NCI-H2227 treated with DMSO at 0.1 percent for 48 hours (cell line): ENCODE data around the gene TBX3.
"Not testable (repeated sequence)": the region's sequence is repeated elsewhere in the genome, so short reads cannot be mapped to it uniquely, and the experiment has no call there.

Source experiments
- DNase-seq: peaks from one replicate; lab custom pipeline; 2025; lab: John Stamatoyannopoulos, UW

The TBX3 gene

GRCh38 chr12:114684098-114684869 lies at the start of gene TBX3:
TSS of gene TBX3 (minus strand) at chr12:114684175. CDS start at chr12:114683200, 975 bp downstream.
- peak; percentile 29 for DNase-seq

DNA sequence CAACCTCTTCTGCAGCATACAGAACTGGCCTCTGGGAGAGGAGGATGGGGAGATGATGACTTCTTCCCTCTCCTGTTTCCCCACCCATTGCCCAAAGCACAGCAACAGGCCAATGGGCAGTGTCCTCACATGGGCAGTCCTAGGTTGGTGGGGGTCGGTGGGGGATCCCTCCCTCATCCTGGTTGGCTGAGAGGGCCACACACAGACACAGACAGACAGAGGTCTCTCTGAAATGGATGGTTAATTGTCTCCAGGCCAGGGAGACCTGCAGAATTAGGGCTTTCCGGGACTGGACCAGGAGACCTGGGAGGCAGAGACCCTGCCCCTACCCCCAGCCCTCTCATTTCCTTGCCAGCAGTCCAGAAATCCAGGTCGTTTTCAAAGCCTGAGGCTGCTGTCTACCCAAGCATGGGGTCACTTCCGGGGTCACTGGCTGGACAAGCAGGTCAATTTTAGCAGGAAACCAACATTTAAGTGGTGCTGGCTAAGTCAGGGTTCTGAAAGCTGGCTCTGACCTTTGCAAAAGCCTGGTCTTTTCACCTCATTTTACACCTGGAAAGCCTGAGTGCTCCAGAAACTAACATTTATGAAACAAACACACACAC lies 48.6 kb upstream of the TBX3 start:
- no peak for DNase-seq

DNA sequence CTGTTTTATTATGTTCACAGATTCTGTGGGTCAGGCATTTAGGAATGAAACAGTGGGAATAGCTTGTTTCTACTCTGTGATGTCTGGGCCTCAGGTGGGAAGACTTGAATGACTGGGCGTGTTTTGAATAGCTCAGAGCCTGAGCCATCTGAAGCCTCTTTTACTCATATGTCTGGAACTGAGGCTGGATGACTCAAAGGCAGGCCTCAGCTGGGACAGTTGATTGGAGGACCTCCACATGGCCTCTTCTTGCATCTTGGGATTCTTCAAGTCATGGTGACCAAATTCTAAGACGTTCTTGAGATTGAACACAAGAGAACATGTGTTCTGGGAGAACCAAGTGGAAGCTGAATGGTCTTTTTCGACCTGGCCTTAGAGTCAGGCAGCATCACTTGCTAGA lies 45.8 kb upstream of the TBX3 start:
- DNase-seq = no peak

- DNase-seq = no peak
These were observed 42.2 kb upstream of the TBX3 start for GRCh38 chr12:114726092-114726710.

DNA sequence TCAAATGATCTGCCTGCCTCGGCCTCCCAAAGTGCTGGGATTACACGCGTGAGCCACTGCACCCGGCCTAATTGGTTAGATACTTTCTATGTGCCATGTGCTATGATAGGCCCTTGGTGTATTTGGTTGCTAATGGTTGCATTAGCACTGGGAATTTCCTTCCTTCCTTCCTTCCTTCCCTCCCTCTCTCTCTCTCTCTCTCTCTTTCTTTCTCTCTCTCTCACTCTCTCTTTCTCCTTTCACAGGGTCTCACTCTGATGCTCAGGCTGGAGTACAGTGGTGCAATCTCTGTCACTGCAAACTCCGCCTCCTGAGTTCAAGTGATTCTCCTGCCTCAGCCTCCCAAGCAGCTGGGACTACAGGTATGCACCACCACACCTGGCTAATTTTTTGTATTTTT lies 38.2 kb upstream of the TBX3 start:
- not testable (repeated sequence) for DNase-seq

DNA sequence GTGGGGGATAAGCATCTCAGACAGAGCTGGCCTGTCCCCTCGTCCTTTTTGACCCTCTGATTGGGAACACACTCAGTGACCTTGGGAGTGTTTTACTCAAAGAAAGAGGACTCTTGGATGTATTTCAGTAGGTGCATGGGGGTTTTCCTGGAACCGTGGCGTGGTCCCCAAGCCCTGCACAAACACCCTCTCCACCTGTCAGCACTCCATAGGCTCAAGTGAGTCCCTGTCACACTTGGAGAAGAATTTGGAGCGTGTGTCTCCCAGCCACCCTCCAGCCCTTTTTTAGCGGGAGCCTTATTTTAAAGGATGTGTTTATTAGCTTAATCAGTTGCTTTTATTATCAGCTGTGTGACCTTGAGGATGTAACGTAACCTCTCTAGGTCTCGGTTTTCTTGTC lies 37.3 kb upstream of the TBX3 start:
- no peak for DNase-seq

DNA sequence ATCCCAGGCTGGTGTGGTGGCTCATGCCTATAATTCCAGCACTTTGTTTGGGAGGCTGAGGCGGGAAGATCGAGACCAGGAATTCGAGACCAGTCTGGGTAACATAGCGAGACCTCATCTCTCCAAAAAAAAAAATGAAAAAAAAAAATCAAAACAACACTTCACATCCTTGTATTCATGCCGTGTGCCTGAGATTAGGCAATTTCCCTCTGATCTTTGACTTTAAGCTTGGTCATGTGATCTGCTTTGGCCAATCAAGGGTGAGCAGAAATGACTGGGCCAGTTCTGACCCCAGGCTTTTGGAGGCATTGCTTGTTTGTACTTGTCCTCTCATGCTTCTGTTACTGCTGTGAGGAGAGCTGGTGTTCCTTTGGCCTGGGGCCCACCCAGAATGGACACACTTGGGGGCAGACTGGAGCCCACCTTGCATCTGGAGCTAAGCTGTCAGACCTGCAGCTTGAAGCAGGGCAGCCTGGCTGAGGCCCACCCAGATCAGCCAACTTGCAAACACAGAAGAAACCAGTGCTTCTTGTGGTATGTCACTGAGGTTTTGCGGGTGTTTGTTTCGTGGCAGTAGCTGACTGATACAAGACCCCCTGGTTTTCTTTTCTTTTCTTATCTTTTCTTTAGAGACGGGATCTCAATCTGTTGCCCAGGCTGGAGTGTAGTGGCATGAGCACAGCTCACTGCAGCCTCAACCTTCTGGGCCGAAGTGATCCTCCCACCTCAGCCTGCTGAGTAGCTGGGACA lies 29.7 kb upstream of the TBX3 start:
- DNase-seq = no peak

DNA sequence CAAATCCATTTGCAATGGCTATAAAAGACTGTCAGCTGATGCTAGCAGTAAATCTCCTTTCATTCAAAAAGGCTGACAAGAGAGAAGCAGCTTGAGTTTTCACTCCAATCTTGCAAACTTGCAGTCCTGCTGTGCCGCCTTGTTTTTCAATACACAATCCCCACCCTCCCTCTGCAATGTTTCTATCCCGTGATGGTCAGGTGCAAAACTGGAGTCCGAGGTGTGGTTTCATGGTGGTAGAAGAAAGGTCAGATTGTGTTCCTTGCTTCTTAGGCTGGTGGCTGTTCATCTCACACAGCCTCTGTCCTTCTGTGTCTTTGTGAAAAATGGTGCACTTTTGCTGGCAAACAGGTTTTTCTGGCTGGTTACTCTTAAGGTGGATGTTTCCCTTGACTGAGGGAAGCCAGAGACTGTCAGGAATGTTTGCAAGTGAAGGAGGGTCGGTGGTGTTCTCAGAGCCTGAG lies 27.7 kb upstream of the TBX3 start:
- no peak for DNase-seq

DNA sequence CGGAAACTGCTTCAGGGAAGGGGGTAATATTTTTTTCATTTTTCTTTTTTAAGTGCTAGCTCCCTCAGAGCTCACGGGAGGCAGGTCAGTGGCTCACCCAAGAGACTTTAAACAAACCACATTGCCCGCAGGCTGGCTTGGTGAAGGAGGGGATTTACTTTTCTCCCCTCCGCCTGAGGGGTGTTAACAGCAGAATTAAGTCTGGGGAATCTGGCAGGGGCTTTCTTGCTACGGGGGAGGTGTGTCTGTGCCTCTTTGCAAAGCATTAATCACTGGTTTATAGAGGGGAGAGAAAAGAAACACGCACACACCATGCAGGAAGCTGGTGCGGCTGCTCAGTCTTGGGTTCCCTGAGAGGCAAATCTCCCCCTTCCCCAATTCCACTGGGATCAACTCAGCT lies 26.2 kb upstream of the TBX3 start:
- DNase-seq = no peak

DNA sequence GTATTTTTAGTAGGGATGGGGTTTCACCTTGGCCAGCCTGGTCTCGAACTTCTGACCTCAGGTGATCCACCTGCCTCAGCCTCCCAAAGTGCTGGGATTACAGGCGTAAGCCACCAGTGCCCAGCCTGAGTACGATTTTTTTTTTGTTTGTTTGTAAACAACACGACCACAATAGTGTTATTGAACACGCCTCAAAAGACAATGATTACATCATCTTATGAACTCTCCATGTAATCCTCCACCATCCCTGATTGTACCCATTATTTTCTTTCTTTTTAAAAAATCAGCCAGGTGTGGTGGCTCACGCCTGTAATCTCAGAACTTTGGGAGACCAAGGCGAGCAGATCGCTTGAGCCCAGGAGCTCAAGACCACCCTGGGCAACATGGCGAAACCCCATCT lies 25.1 kb upstream of the TBX3 start:
- DNase-seq = no peak

DNA sequence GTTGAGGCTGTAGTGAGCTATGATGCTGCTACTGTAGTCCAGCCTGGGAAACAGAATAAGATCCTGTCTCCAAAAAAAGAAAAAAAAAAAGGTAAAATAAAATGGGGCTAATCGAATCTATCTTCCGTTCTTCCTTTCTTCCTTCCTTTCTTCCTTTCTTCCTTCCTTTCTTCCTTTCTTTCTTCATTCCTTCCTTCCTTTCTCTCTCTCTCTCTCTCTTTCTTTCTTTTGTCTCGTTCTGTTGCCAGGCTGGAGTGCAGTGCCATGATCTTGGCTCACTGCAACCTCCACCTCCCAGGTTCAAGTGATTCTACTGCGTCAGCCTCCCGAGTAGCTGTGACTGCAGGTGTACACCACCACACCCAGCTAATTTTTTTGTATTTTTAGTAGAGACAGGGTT lies 24.6 kb upstream of the TBX3 start:
- not testable (repeated sequence) for DNase-seq

DNA sequence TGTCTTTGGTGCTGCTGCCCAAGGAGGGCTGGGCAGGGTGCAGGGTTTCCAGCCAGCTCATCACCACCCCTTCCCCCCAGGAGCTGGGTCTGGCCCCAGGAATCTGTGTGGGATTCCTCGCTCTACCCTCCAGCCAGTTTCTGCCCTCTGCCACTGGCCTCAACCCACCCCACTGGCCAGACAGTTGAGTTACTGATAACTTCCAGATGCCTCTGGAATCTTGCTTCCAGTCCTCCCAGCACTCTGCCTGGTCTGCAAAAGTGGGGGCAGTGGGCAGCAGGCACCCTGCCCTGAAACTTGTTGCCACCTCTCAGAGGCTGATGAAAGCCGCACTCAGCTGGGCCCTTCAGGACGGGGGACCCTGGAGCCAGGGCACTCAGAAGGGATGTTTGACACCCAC lies 20.1 kb upstream of the TBX3 start:
- no peak for DNase-seq

GRCh38 chr12:114703060-114703493 lies 19.1 kb upstream of the TBX3 start:
- DNase-seq = no peak

DNA sequence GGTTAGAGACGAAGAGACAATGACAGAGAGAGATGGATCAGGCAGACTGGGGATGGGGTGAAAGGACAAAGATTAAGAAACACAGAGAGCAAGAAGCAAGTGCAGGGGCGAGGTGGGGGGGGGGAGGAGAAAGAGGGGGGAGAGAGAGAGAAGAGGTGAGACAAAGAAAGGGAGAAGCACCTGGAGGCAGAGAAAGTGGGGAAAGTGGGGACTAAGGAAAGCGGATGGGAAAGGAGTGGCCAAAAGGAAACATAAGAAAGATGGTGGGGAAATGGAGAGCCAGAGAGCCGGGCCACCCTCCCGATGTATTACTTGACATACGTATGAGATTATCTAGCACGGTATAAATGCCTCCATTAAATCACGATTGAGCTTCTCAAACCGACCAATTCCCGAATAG lies 18.5 kb upstream of the TBX3 start:
- no peak for DNase-seq

- no peak for DNase-seq
These were observed 17.6 kb upstream of the TBX3 start for GRCh38 chr12:114701553-114701952.

- DNase-seq = no peak
These were observed 17.1 kb upstream of the TBX3 start for GRCh38 chr12:114701104-114701414.

GRCh38 chr12:114700392-114701103 lies 16.6 kb upstream of the TBX3 start:
- no peak for DNase-seq

GRCh38 chr12:114698566-114699163 lies 14.7 kb upstream of the TBX3 start:
- DNase-seq = no peak

DNA sequence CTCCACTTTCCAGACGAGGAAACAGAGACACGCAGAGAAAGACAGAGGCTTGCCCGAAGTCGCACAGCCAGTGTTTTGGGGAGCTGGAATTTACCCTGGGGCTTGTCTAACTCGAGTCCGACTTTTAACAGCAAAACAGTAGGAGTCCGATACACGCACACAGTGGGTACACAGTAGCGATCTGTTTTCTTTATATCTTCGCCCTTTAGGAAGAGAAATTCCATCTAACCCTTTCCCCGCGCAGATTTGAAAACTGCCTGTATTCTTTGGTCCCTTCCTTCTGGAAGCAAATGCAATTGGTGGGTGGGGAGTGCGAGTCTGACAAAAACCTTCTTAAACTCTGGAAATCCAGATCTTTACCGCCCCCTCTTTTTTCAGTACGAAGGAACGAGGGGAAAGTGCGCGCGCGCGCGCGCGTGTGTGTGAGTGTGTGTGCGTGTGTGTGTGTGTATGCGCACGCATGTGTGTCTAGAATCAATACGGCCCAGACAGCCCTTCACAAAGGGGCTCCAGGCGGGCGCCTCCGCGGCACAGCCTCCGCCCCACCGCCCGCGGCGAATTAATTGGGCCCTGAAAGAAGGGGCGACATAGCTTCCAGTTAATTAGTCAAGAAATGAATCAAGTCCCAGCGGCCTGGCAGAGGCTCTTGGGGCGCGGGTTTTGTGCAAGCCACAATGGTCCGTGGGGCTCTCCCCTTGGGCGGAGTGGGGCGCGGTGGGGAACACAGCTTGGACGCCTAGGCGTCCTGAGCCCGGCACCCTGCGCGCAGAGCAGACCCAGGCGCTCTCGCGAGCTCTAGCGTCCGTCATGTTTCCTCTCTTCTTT lies 14.0 kb upstream of the TBX3 start:
- no peak for DNase-seq

- DNase-seq = no peak
These were observed 13.3 kb upstream of the TBX3 start for GRCh38 chr12:114697243-114697716.
